ENCODE results near the gene PDE4D. TPM values are rescaled to one million over a fixed set of nuclear protein-coding genes. Genes with fewer than 3 reads are reported as not detected.

The PDE4D gene
- total RNA-seq, 6 experiments from 2014 or later: 1.6 to 10.3 (median 5.6) TPM

DNA sequence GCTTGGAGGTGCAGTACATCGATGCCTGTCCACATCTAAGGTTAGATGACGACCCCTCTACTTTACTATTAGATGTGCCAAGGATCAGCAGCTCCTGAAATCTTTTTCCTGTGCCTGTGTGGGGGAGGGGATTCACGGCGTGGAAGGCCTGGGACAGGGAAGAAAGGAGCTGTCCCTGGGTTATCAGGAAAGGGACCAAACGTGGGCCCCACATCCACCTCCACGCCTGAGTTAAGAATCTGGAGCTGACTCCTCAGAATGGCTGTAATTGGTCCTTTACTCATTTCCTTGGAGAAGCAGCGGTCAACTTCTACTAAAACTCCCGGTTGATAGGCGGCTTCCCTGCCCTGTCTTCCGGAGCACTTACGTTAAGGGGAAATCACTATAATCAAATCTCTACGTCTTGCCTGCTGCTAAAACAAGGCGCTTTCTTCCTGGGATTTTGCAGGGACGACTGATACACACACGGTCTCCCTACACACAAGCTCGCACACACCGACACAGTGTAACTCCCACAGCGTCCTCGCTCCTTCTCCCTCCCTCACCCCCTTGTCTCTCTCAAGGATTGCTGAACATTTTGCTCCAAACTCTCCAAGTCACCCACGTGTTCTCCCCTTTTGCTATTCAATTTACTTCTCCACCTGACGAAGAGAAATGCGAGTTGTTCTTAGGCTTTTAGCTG lies 1.4 kb downstream of the PDE4D start:
- Histone ChIP-seq H3K36me3 (no peaks in the 10 kb centered on the region), H3K4me1 (peaks cover 0 to 4% (median 0%) of the 10 kb centered on the region in 4 donors), H3K27ac (no peak overlapping the region), H3K27me3 (peaks cover 4 to 9% of the 10 kb centered on the region in 2 donors), H3K9me3 (no peaks in the 10 kb centered on the region), H3K4me3 (no peak overlapping the region)
- TF ChIP-seq POLR2A (IDR thresholded peaks at IDR 0.05): no peak
- TF ChIP-seq, protein P1, sequence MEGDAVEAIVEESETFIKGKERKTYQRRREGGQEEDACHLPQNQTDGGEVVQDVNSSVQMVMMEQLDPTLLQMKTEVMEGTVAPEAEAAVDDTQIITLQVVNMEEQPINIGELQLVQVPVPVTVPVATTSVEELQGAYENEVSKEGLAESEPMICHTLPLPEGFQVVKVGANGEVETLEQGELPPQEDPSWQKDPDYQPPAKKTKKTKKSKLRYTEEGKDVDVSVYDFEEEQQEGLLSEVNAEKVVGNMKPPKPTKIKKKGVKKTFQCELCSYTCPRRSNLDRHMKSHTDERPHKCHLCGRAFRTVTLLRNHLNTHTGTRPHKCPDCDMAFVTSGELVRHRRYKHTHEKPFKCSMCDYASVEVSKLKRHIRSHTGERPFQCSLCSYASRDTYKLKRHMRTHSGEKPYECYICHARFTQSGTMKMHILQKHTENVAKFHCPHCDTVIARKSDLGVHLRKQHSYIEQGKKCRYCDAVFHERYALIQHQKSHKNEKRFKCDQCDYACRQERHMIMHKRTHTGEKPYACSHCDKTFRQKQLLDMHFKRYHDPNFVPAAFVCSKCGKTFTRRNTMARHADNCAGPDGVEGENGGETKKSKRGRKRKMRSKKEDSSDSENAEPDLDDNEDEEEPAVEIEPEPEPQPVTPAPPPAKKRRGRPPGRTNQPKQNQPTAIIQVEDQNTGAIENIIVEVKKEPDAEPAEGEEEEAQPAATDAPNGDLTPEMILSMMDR (IDR thresholded peaks at IDR 0.05): no peak
- ATAC-seq (no peak), DNase-seq (no peak)
- intact Hi-C loops (cut with DNase I): no loop called here
- 3% methylated on average over 21 of the region's 22 CpGs for WGBS (ENCODE audit: insufficient coverage, low coverage, low lambda C conversion rate, missing lambda C conversion rate)

DNA sequence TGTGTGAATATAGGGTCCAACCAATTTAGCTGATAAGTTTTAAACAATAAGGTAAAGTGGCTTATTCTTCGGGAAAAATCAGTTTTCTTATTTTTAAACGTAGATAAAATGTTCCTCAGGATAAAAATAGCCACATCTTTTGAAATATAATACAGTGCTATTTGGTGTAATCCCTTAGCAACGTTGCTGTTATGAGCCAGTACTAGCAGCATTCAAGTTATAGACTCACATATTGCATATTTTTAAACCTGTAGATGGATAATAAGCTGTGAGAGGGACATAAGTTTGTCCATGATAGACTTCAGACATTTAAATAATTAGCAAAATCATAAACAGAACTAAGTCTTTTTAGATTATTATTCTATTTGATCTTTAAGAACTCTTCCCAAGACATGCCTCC lies 6.3 kb downstream of the PDE4D start:
- DNase-seq (no peak), ATAC-seq (no peak)
- Histone ChIP-seq H3K4me1 (no peaks in the 10 kb centered on the region), H3K27me3 (peaks cover 0 to 9% of the 10 kb centered on the region in 2 donors), H3K27ac (no peak overlapping the region), H3K9me3 (no peaks in the 10 kb centered on the region), H3K36me3 (no peaks in the 10 kb centered on the region), H3K4me3 (no peak overlapping the region)
- TF ChIP-seq POLR2A (IDR thresholded peaks at IDR 0.05): no peak
- TF ChIP-seq, protein P1 (IDR thresholded peaks at IDR 0.05): no peak
- intact Hi-C loops (cut with DNase I): no loop called here
- 31% methylated on average over 3 of the region's 3 CpGs for WGBS (ENCODE audit: insufficient coverage, low coverage, low lambda C conversion rate, missing lambda C conversion rate)

DNA sequence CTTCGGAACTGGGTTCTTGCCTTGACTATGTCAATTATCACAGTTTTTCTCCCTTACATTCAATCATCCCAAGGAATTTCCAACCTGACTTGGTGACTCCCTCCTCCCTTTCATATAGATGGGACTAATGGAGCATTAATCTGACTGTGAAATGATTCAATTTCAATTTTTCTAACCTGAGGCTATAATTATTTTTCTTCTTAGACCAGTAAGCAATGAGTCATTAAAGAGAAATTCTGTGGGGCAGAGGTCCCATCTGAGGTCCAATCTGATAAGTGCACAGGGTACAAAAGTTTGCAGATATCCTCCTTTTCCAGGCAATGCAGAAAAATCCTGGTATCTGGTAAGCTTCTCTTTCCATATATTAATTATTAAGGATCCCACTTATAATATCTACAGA lies 18.9 kb downstream of the PDE4D start:
- ATAC-seq (no peak), DNase-seq (no peak)
- WGBS (ENCODE audit: insufficient coverage, low coverage, low lambda C conversion rate, missing lambda C conversion rate): 87% methylated on average over 1 of the region's 1 CpG
- Histone ChIP-seq H3K4me1 (no peaks in the 10 kb centered on the region), H3K36me3 (no peaks in the 10 kb centered on the region), H3K4me3 (no peak overlapping the region), H3K27me3 (no peaks in the 10 kb centered on the region), H3K9me3 (no peaks in the 10 kb centered on the region), H3K27ac (no peak overlapping the region)
- intact Hi-C loops (cut with DNase I): no loop called here
- TF ChIP-seq, protein P1 (IDR thresholded peaks at IDR 0.05): no peak
- no peak for TF ChIP-seq POLR2A (IDR thresholded peaks at IDR 0.05)

DNA sequence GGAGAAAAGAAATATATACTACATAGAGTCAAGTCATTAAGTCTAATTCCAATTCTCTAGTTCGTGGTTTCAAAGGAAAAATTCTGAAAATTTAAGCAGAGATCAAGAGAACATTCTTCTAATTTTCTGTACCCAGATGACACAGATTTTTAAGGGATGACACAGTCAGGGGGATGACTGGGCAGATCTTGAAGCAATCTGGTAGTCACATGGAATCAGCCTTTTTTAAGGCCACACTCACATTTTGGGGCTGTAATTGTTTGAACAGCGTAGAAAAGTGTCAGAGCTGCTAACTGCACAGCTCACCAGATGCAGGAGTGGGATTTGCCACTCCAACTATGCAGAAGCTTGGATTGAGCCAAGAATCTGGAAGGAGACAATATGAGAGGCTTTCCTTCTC lies 20.4 kb downstream of the PDE4D start:
- H3K27me3 ChIP-seq: no peaks in the 10 kb centered on the region
- H3K27ac ChIP-seq: no peak overlapping the region
- DNase-seq: no peak
- H3K4me3 ChIP-seq: no peak overlapping the region
- H3K9me3 ChIP-seq: no peaks in the 10 kb centered on the region
- no peaks in the 10 kb centered on the region for H3K36me3 ChIP-seq
- no peaks in the 10 kb centered on the region for H3K4me1 ChIP-seq
- TF ChIP-seq, protein P1 (IDR thresholded peaks at IDR 0.05): no peak
- no peak for TF ChIP-seq POLR2A (IDR thresholded peaks at IDR 0.05)
- no peak for ATAC-seq
- intact Hi-C loops (cut with DNase I): no loop called here
- 41% methylated on average over 2 of the region's 2 CpGs for WGBS (ENCODE audit: insufficient coverage, low coverage, low lambda C conversion rate, missing lambda C conversion rate)

Measured in right lobe of liver (tissue), 6 donors.